GM23338 (cell line): ENCODE results near the gene CNTNAP2. TPM values are rescaled to one million over a fixed set of nuclear protein-coding genes. Genes with fewer than 3 reads are reported as not detected.

Experiments
- ATAC-seq: fragments of 200-7000 bp; cut with Tn5 transposase; 3 replicates; pipeline ENCODE4 v1.9.1; 2020
- DNase-seq: peaks from one replicate; pipeline ENCODE4 v3.0.0-alpha.2; 2015; ENCODE audit warnings: low spot score
- H2AFZ ChIP-seq: fragments of 200-600 bp; sonication (generic); 2 replicates; pipeline ENCODE4 v1.8.0; 2016; ENCODE audit warnings: antibody characterized with exemption, mild to moderate bottlenecking, moderate library complexity
- H3F3A ChIP-seq: fragments of 200-600 bp; sonication (generic); replicated peaks from 2 replicates; pipeline ENCODE4 v1.8.0; 2017; ENCODE audit warnings: antibody characterized with exemption, mixed run types, low read depth
- H3K27ac ChIP-seq: fragments of 200-600 bp; sonication (generic); 2 replicates; pipeline ENCODE4 v1.6.1; 2016; ENCODE audit warnings: low read depth
- H3K27me3 ChIP-seq: fragments of 200-600 bp; sonication (generic); 2 replicates; pipeline ENCODE4 v1.8.0; 2016; ENCODE audit warnings: mild to moderate bottlenecking, mixed run types, moderate library complexity; ENCODE audit not compliant: insufficient read depth
- H3K36me3 ChIP-seq: fragments of 200-600 bp; sonication (generic); 2 replicates; pipeline ENCODE4 v1.8.0; 2016; ENCODE audit warnings: mild to moderate bottlenecking; ENCODE audit not compliant: insufficient read depth
- H3K4me1 ChIP-seq: fragments of 200-600 bp; sonication (generic); 2 replicates; pipeline ENCODE4 v1.8.0; 2016; ENCODE audit warnings: mild to moderate bottlenecking, moderate library complexity; ENCODE audit not compliant: insufficient read depth
- H3K4me2 ChIP-seq: fragments of 200-600 bp; sonication (generic); 2 replicates; pipeline ENCODE4 v1.7.1; 2017; ENCODE audit warnings: mixed run types
- H3K4me3 ChIP-seq: fragments of 200-600 bp; sonication (generic); 2 replicates; pipeline ENCODE4 v1.6.1; 2016; ENCODE audit warnings: mixed run types
- H3K79me2 ChIP-seq: fragments of 200-600 bp; sonication (generic); replicated peaks from 2 replicates; pipeline ENCODE4 v1.8.0; 2017; ENCODE audit warnings: mild to moderate bottlenecking; ENCODE audit not compliant: insufficient read depth
- H3K9me2 ChIP-seq: fragments of 200-600 bp; sonication (generic); 2 replicates; pipeline ENCODE4 v1.8.0; 2017; ENCODE audit not compliant: insufficient read depth
- H4K20me1 ChIP-seq: fragments of 200-600 bp; sonication (generic); replicated peaks from 2 replicates; pipeline ENCODE4 v1.8.0; 2017; ENCODE audit warnings: mild to moderate bottlenecking; ENCODE audit not compliant: insufficient read depth
- H3K27ac Mint-ChIP-seq: 2 replicates; pipeline ENCODE4 v1.8.0; 2020; ENCODE audit warnings: inconsistent platforms, mild to moderate bottlenecking, moderate library complexity, mixed read lengths
- H3K27me3 Mint-ChIP-seq: 3 replicates; pipeline ENCODE4 v1.8.0; 2022; ENCODE audit warnings: low read depth, mild to moderate bottlenecking, moderate library complexity, mixed read lengths, inconsistent platforms; ENCODE audit not compliant: insufficient read depth, poor library complexity
- H3K36me3 Mint-ChIP-seq: 3 replicates; pipeline ENCODE4 v1.8.0; 2021; ENCODE audit warnings: low read depth, mild to moderate bottlenecking, inconsistent platforms, moderate library complexity, mixed read lengths
- H3K4me1 Mint-ChIP-seq: 3 replicates; pipeline ENCODE4 v1.8.0; 2020; ENCODE audit warnings: mild to moderate bottlenecking, inconsistent platforms, mixed read lengths
- H3K4me3 Mint-ChIP-seq: 3 replicates; pipeline ENCODE4 v1.8.0; 2021; ENCODE audit warnings: moderate library complexity, mild to moderate bottlenecking, inconsistent platforms, mixed read lengths
- H3K9me3 Mint-ChIP-seq: 3 replicates; pipeline ENCODE4 v1.8.0; 2020; ENCODE audit warnings: moderate library complexity, mild to moderate bottlenecking, inconsistent platforms, mixed read lengths
- CREB1 ChIP-seq: fragments of 250-450 bp; sonication (Bioruptor Pico); IDR thresholded peaks from 2 replicates; pipeline ENCODE4 v1.5.0; 2020; ENCODE audit warnings: low read depth, mild to moderate bottlenecking, moderate library complexity
- EZH2phosphoT487 ChIP-seq: fragments of 200-600 bp; sonication (generic); IDR thresholded peaks from one replicate; pipeline ENCODE4 v1.8.1; 2018; ENCODE audit warnings: antibody characterized with exemption; ENCODE audit not compliant: unreplicated experiment
- REST ChIP-seq: IDR thresholded peaks from one replicate; pipeline ENCODE4 v1.6.1; 2018; ENCODE audit warnings: antibody characterized with exemption; ENCODE audit not compliant: unreplicated experiment
- STAT1 ChIP-seq: IDR thresholded peaks from one replicate; pipeline ENCODE4 v1.6.1; 2016; ENCODE audit warnings: antibody characterized with exemption; ENCODE audit not compliant: unreplicated experiment
- ZNF462 ChIP-seq: fragments of 250-450 bp; sonication (Bioruptor Pico); IDR thresholded peaks from 2 replicates; pipeline ENCODE4 v1.5.0; 2020; ENCODE audit warnings: mild to moderate bottlenecking, moderate library complexity
- polyA plus RNA-seq: library from polyadenylated mRNA; unstranded; fragments of >200 nt; fragmentation: Nextera tagmentation; extraction: Ambion mirVana; gene quantifications from 2 replicates; pipeline ENCODE4 v1.2.1, GENCODE V29; 2016
- total RNA-seq: library from RNA; depleted of rRNA; stranded (reverse); fragments of >200 nt; shearing (Covaris generic); gene quantifications from 2 replicates; pipeline ENCODE4 v1.2.3, GENCODE V29; 2014

CNTNAP2 gene
- total and polyA plus RNA-seq, 2 experiments from 2014 or later, result 38.2 to 61.3 TPM

- no peak for TF ChIP-seq ZNF462 (CRISPR knock-in tag)
Measured at GRCh38 chr7:146115548-146115850, 1.1 kb upstream of the CNTNAP2 start (continued).

- Mint-ChIP-seq H3K9me3 (peaks cover 12% of the 10 kb centered on the region; the same call in 2 of the 3 replicates), H3K4me1 (peaks cover 15% of the 10 kb centered on the region), H3K4me3 (peak overlapping the region; percentile 88), H3K27ac (no peak overlapping the region), H3K36me3 (no peaks in the 10 kb centered on the region), H3K27me3 (peaks cover 20% of the 10 kb centered on the region)
- Histone ChIP-seq H3K36me3 (0 out of 2 replicates have a peak, but pooled peaks cover 7% of the 10 kb centered on the region), H3K4me3 (peak overlapping the region; percentile 70), H3K9me2 (no peaks in the 10 kb centered on the region), H4K20me1 (no peaks in the 10 kb centered on the region), H2AFZ (peak overlapping the region; percentile 92; the same call in 1 of the 2 replicates), H3F3A (no peaks in the 10 kb centered on the region), H3K27ac (no peak overlapping the region), H3K79me2 (no peaks in the 10 kb centered on the region), H3K4me1 (peaks cover 7% of the 10 kb centered on the region), H3K27me3 (peaks cover 26% of the 10 kb centered on the region), H3K4me2 (peak overlapping the region; percentile 84)
- ATAC-seq, result peak; percentile 84
- TF ChIP-seq EZH2phosphoT487, result no peak
- TF ChIP-seq STAT1, result no peak
- TF ChIP-seq REST, result peak; percentile 96
- peak; percentile 27; the same call in 1 of the 2 replicates for TF ChIP-seq CREB1 (CRISPR knock-in tag)
- peak; percentile 93 for DNase-seq
Measured at GRCh38 chr7:146115851-146116520, 615 bp upstream of the CNTNAP2 start.
